ENCODE results near the gene PARP8. TPM values are rescaled to one million over a fixed set of nuclear protein-coding genes. Genes with fewer than 3 reads are reported as not detected.

PARP8 gene
- total and polyA plus RNA-seq, 5 experiments from 2014 or later, result 61.9 to 162 (median 87.2) TPM

- Mint-ChIP-seq H3K36me3 (no peaks in the 10 kb centered on the region), H3K27ac (peak overlapping the region in 2 of 10 donors; percentile 59 to 76), H3K9me3 (peaks cover 0 to 8% (median 0%) of the 10 kb centered on the region in 9 donors), H3K4me3 (no peak overlapping the region), H3K27me3 (peaks cover 7 to 12% (median 10%) of the 10 kb centered on the region in 5 donors), H3K4me1 (peaks cover 2 to 37% (median 6%) of the 10 kb centered on the region in 4 donors)
- ATAC-seq (no peak), DNase-seq (no peak)
- POLR2A ChIA-PET, result no interaction called here
These were observed 190.1 kb downstream of the PARP8 start for GRCh38 chr5:50856401-50857119.

- H3K9me3 Mint-ChIP-seq, result peaks cover 0 to 8% (median 0%) of the 10 kb centered on the region in 9 donors
- POLR2A ChIA-PET, result no interaction called here
- H3K27me3 Mint-ChIP-seq, result peaks cover 16 to 53% (median 27%) of the 10 kb centered on the region in 5 donors
- ATAC-seq (no peak), DNase-seq (no peak)
- no peaks in the 10 kb centered on the region for H3K4me1 Mint-ChIP-seq
- H3K27ac Mint-ChIP-seq, result no peak overlapping the region
- H3K4me3 Mint-ChIP-seq, result no peak overlapping the region
- H3K36me3 Mint-ChIP-seq, result peaks cover 0 to 7% (median 0%) of the 10 kb centered on the region in 3 donors
These were observed 197.2 kb downstream of the PARP8 start for GRCh38 chr5:50863534-50864170.

GRCh38 chr5:50864466-50864865 lies 198.0 kb downstream of the PARP8 start:
- Mint-ChIP-seq H3K4me3 (no peak overlapping the region), H3K4me1 (no peaks in the 10 kb centered on the region), H3K9me3 (peaks cover 0 to 8% (median 0%) of the 10 kb centered on the region in 9 donors), H3K27ac (no peak overlapping the region), H3K27me3 (peaks cover 13 to 61% (median 31%) of the 10 kb centered on the region in 5 donors), H3K36me3 (peaks cover 0 to 7% (median 0%) of the 10 kb centered on the region in 3 donors)
- ATAC-seq, result no peak
- no peak for DNase-seq
- POLR2A ChIA-PET, result no interaction called here

- Mint-ChIP-seq H3K4me1 (no peaks in the 10 kb centered on the region), H3K27me3 (peaks cover 12 to 64% (median 31%) of the 10 kb centered on the region in 5 donors), H3K4me3 (no peak overlapping the region), H3K27ac (no peak overlapping the region), H3K9me3 (peaks cover 0 to 2% (median 0%) of the 10 kb centered on the region in 9 donors), H3K36me3 (peaks cover 0 to 7% (median 0%) of the 10 kb centered on the region in 3 donors)
- ATAC-seq (no peak), DNase-seq (no peak)
- POLR2A ChIA-PET, result no interaction called here
These were observed 200.0 kb downstream of the PARP8 start for GRCh38 chr5:50866415-50866814.

- Mint-ChIP-seq H3K36me3 (peaks cover 0 to 2% (median 0%) of the 10 kb centered on the region in 3 donors), H3K4me3 (no peak overlapping the region), H3K27ac (no peak overlapping the region), H3K27me3 (peaks cover 9 to 64% (median 26%) of the 10 kb centered on the region in 5 donors), H3K9me3 (peaks cover 0 to 1% (median 0%) of the 10 kb centered on the region in 9 donors), H3K4me1 (no peaks in the 10 kb centered on the region)
- ATAC-seq (no peak), DNase-seq (no peak)
- POLR2A ChIA-PET, result no interaction called here
These were observed 200.7 kb downstream of the PARP8 start for GRCh38 chr5:50867140-50867539.

GRCh38 chr5:50873595-50874277 lies 207.3 kb downstream of the PARP8 start:
- Mint-ChIP-seq H3K36me3 (peaks cover 0 to 2% (median 0%) of the 10 kb centered on the region in 3 donors), H3K4me3 (no peak overlapping the region), H3K27ac (peak overlapping the region in 1 of 10 donors; percentile 44), H3K27me3 (peaks cover 3 to 21% (median 14%) of the 10 kb centered on the region in 5 donors), H3K4me1 (peaks cover 9 to 15% (median 12%) of the 10 kb centered on the region in 4 donors), H3K9me3 (peaks cover 0 to 7% (median 0%) of the 10 kb centered on the region in 9 donors)
- ATAC-seq (no peak), DNase-seq (no peak)
- POLR2A ChIA-PET, result no interaction called here

GRCh38 chr5:50874306-50875001 lies 208.0 kb downstream of the PARP8 start:
- Mint-ChIP-seq H3K4me1 (peaks cover 9 to 15% (median 12%) of the 10 kb centered on the region in 4 donors), H3K27me3 (peaks cover 3 to 14% (median 12%) of the 10 kb centered on the region in 5 donors), H3K9me3 (peaks cover 0 to 7% (median 0%) of the 10 kb centered on the region in 9 donors), H3K4me3 (peak overlapping the region in 1 of 10 donors; percentile 17), H3K27ac (peak overlapping the region in 4 of 10 donors; percentile 5 to 66 (median 28)), H3K36me3 (peaks cover 0 to 7% (median 0%) of the 10 kb centered on the region in 3 donors)
- DNase-seq, result no peak
- POLR2A ChIA-PET, result no interaction called here
- ATAC-seq, result peak in 1 of 2 donors; percentile 44

GRCh38 chr5:50875002-50875344 lies 208.5 kb downstream of the PARP8 start:
- ATAC-seq (no peak), DNase-seq (no peak)
- peaks cover 9 to 15% (median 12%) of the 10 kb centered on the region in 4 donors for H3K4me1 Mint-ChIP-seq
- POLR2A ChIA-PET, result no interaction called here
- H3K27me3 Mint-ChIP-seq, result peaks cover 4 to 14% (median 13%) of the 10 kb centered on the region in 5 donors
- peaks cover 0 to 7% (median 0%) of the 10 kb centered on the region in 9 donors for H3K9me3 Mint-ChIP-seq
- H3K36me3 Mint-ChIP-seq, result peaks cover 0 to 7% (median 0%) of the 10 kb centered on the region in 3 donors
- H3K4me3 Mint-ChIP-seq, result no peak overlapping the region
- no peak overlapping the region for H3K27ac Mint-ChIP-seq

- Mint-ChIP-seq H3K36me3 (peaks cover 0 to 7% (median 0%) of the 10 kb centered on the region in 3 donors), H3K9me3 (peaks cover 0 to 3% (median 0%) of the 10 kb centered on the region in 9 donors), H3K27ac (no peak overlapping the region), H3K4me1 (peaks cover 10 to 15% (median 11%) of the 10 kb centered on the region in 4 donors), H3K4me3 (no peak overlapping the region), H3K27me3 (peaks cover 3 to 12% (median 7%) of the 10 kb centered on the region in 5 donors)
- DNase-seq, result no peak
- POLR2A ChIA-PET, result no interaction called here
- no peak for ATAC-seq
These were observed 212.0 kb downstream of the PARP8 start for GRCh38 chr5:50878470-50878869.

- Mint-ChIP-seq H3K4me3 (no peak overlapping the region), H3K9me3 (no peaks in the 10 kb centered on the region), H3K27ac (no peak overlapping the region), H3K36me3 (peaks cover 0 to 7% (median 0%) of the 10 kb centered on the region in 3 donors), H3K4me1 (peaks cover 0 to 1% (median 0%) of the 10 kb centered on the region in 4 donors), H3K27me3 (peaks cover 7 to 24% (median 12%) of the 10 kb centered on the region in 5 donors)
- DNase-seq (no peak), ATAC-seq (no peak)
- POLR2A ChIA-PET, result no interaction called here
These were observed 215.0 kb downstream of the PARP8 start for GRCh38 chr5:50881407-50881806.

- POLR2A ChIA-PET, result no interaction called here
- Mint-ChIP-seq H3K27me3 (peaks cover 2 to 21% (median 7%) of the 10 kb centered on the region in 5 donors), H3K4me1 (peaks cover 0 to 1% (median 0%) of the 10 kb centered on the region in 4 donors), H3K27ac (no peak overlapping the region), H3K4me3 (no peak overlapping the region), H3K36me3 (no peaks in the 10 kb centered on the region), H3K9me3 (no peaks in the 10 kb centered on the region)
- no peak for DNase-seq
- ATAC-seq, result no peak
These were observed 220.4 kb downstream of the PARP8 start for GRCh38 chr5:50886657-50887345.

Data from naive thymus-derived CD8-positive, alpha-beta T cell (primary cell).